Panc1 (cell line): Measurements from ENCODE around the gene CNNM2. TPM values are rescaled to one million over a fixed set of nuclear protein-coding genes. Genes with fewer than 3 reads are reported as not detected.

Source experiments
- ATAC-seq: fragments of 200-7000 bp; cut with Tn5 transposase; 2 replicates; pipeline ENCODE4 v1.9.1; 2020; ENCODE audit warnings: mild to moderate bottlenecking, moderate library complexity
- BruUV-seq: library from RNA; stranded (reverse); fragments of 400-500 nt; replicated peaks from 2 replicates; lab custom pipeline; 2021; lab: Mats Ljungman, UMichigan
- CTCF ChIA-PET: fragments of 300-600 bp; sonication (Branson Sonifier 250); formaldehyde crosslinking; loops from one replicate; lab custom pipeline; 2022; ENCODE audit warnings: antibody characterized with exemption; lab: Charles Lee
- POLR2A ChIA-PET: fragments of 300-600 bp; sonication (Branson Sonifier 250); formaldehyde crosslinking; loops from one replicate; lab custom pipeline; 2022; ENCODE audit warnings: antibody characterized with exemption; lab: Charles Lee
- DNase-seq: peaks from one replicate; pipeline ENCODE4 v3.0.0-alpha.2; 2010; ENCODE audit warnings: low read depth, low spot score
- H3K27ac ChIP-seq: 2 replicates; pipeline ENCODE4 v1.5.1; 2011; ENCODE audit warnings: mild to moderate bottlenecking, low read length, inconsistent platforms
- H3K27me3 ChIP-seq: fragments of 200-500 bp; sonication (Bioruptor generic); 2 replicates; pipeline ENCODE4 v1.6.0; 2014; ENCODE audit warnings: low read length, inconsistent platforms; ENCODE audit not compliant: control insufficient read depth, insufficient read depth
- H3K36me3 ChIP-seq: fragments of 200-500 bp; sonication (Bioruptor generic); 2 replicates; pipeline ENCODE4 v1.5.1; 2014; ENCODE audit warnings: inconsistent platforms, mild to moderate bottlenecking, low read length, moderate library complexity; ENCODE audit not compliant: control insufficient read depth, insufficient read depth
- H3K4me1 ChIP-seq: 2 replicates; pipeline ENCODE4 v1.5.1; 2011; ENCODE audit warnings: inconsistent platforms, mild to moderate bottlenecking, low read length, moderate library complexity; ENCODE audit not compliant: control insufficient read depth, insufficient read depth
- H3K4me3 ChIP-seq, 2 experiments: 2 replicates each; pipeline ENCODE4 v1.5.1; 2011 to 2012; ENCODE audit warnings: low read depth in 2 of 2, low read length in 2 of 2, mild to moderate bottlenecking in 2 of 2, inconsistent platforms in 1 of 2, moderate library complexity in 1 of 2
- H3K9me3 ChIP-seq: fragments of 200-500 bp; sonication (Bioruptor generic); 2 replicates; pipeline ENCODE4 v1.5.1; 2014; ENCODE audit warnings: low read depth, mild to moderate bottlenecking, inconsistent platforms, low read length, moderate library complexity; ENCODE audit not compliant: control insufficient read depth, insufficient read depth
- CTCF ChIP-seq: fragments of 450-650 bp; IDR thresholded peaks from 2 replicates; pipeline ENCODE4 v1.5.1; 2017; ENCODE audit warnings: mild to moderate bottlenecking
- POLR2AphosphoS5 ChIP-seq: IDR thresholded peaks from 2 replicates; pipeline ENCODE4 v1.6.1; 2012; ENCODE audit warnings: mild to moderate bottlenecking, low read depth, low read length, moderate library complexity
- REST ChIP-seq, 2 experiments: IDR thresholded peaks; 2 replicates each; pipeline ENCODE4 v1.6.1; 2011 to 2012; ENCODE audit warnings: low read depth in 2 of 2, control low read depth in 1 of 2, low read length in 1 of 2, mild to moderate bottlenecking in 1 of 2, moderate library complexity in 1 of 2; ENCODE audit not compliant: insufficient read depth in 1 of 2
- SIN3A ChIP-seq: IDR thresholded peaks from 2 replicates; pipeline ENCODE4 v1.6.1; 2012; ENCODE audit warnings: low read depth, mild to moderate bottlenecking, low read length, moderate library complexity, borderline replicate concordance; ENCODE audit not compliant: insufficient read depth
- TCF7L2 ChIP-seq: IDR thresholded peaks from 2 replicates; pipeline ENCODE4 v1.6.1; 2011; ENCODE audit warnings: mild to moderate bottlenecking, low read depth, low read length, inconsistent platforms
- in situ Hi-C: cut with HindIII; loops from 2 replicates; pipeline ENCODE4 v1.10.0; 2016; ENCODE audit warnings: low sequenced_read_pairs, low pct_unique_long_range_greater_than_20kb
- intact Hi-C: fragments of 100-400 bp; cut with micrococcal nuclease; formaldehyde crosslinking; loops from one replicate; pipeline ENCODE4 v1.10.0; 2022; ENCODE audit not compliant: unreplicated experiment
- total RNA-seq: library from RNA; stranded (reverse); gene quantifications from one replicate; pipeline ENCODE4 v1.2.1, GENCODE V29; 2021; ENCODE audit not compliant: unreplicated experiment

CNNM2 gene
- total RNA-seq, 1 experiment from 2014 or later = 27.1 TPM

- POLR2A ChIA-PET = interaction anchor here (0.5 kb wide), 1 partner anchor 11 kb away, joined by 3 read pairs; no protein-coding TSS in a partner anchor
These were observed 194.1 kb downstream of the CNNM2 start for GRCh38 chr10:103111918-103112877.

More at GRCh38 chr10:103111918-103112877, 194.1 kb downstream of the CNNM2 start:
- CTCF ChIA-PET = no interaction called here
- Histone ChIP-seq H3K4me3 (no peak overlapping the region), H3K4me1 (peaks cover 17% of the 10 kb centered on the region), H3K27me3 (no peaks in the 10 kb centered on the region), H3K9me3 (no peaks in the 10 kb centered on the region), H3K27ac (no peak overlapping the region), H3K36me3 (peaks cover 2% of the 10 kb centered on the region; the same call in 1 of the 2 replicates)
- DNase-seq = no peak
- TF ChIP-seq POLR2AphosphoS5 (no peak), REST (IDR thresholded peaks at IDR 0.05; ENCODE audit: insufficient read depth in 1 of 2, low read depth in 2 of 2, low read length in 1 of 2) (no peak), CTCF (no peak), SIN3A (no peak), TCF7L2 (no peak)
- ATAC-seq = no peak
- intact Hi-C loops = loop anchor here (10.0 kb wide), 1 partner anchor 133 kb away; the partner anchor contains the start of gene RPEL1
- BruUV-seq = no TSS peak
- in situ Hi-C loops = no loop called here
